ENCODE measurements around the gene NRAS. TPM values are rescaled to one million over a fixed set of nuclear protein-coding genes. Genes with fewer than 3 reads are reported as not detected.
A peak's percentile ranks its signal among the peaks of the same experiment; 100 is the strongest.

NRAS gene
- total RNA-seq, 3 donors from 2014 or later (not counting 1 experiment from before 2014, with no cell fraction given), result 41.1 to 45.7 (median 43.8) TPM

DNA sequence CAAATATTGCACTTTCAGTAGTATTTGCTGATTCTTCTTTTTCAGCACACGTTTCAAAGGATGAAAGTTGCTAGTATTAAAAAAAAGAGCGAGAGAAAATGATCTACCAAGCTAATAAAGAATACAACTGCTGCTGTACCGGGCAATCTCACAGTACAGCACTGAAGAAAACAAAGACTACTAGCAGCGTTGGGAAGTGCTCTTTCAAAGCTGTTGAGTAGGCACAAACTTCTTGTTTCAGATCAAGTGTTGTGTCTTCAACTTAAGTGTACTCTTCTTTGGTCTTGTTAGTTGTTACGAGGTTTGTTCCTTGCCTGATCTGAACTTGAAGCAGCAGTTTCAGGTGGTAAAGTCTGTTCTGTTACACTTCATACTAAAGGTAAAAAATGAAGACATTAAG, 33.3 kb upstream of the NRAS start:
- Mint-ChIP-seq H3K27ac (no peak overlapping the region), H3K9me3 (no peaks in the 10 kb centered on the region), H3K36me3 (peaks cover 7% of the 10 kb centered on the region), H3K4me3 (no peak overlapping the region), H3K4me1 (peaks cover 67 to 79% of the 10 kb centered on the region in 2 donors), H3K27me3 (ENCODE audit: low read depth in 2 of 2) (no peaks in the 10 kb centered on the region)
- intact Hi-C loops (cut with micrococcal nuclease), result no loop called here
- Histone ChIP-seq H3K9me3 (ENCODE audit: control insufficient read depth, insufficient read depth, low read length) (no peaks in the 10 kb centered on the region), H3K4me1 (ENCODE audit: control insufficient read depth, insufficient read depth, low read length) (peaks cover 15% of the 10 kb centered on the region), H3K4me3 (ENCODE audit: low read length) (no peak overlapping the region), H3K27me3 (ENCODE audit: control insufficient read depth, insufficient read depth, low read length) (no peaks in the 10 kb centered on the region), H3K36me3 (ENCODE audit: control insufficient read depth, insufficient read depth, low read length) (peaks cover 40% of the 10 kb centered on the region), H3K27ac (ENCODE audit: low read length) (no peak overlapping the region)
- 80% methylated on average over 2 of the region's 5 CpGs for WGBS (ENCODE audit: insufficient coverage)
- TF ChIP-seq, protein P1, sequence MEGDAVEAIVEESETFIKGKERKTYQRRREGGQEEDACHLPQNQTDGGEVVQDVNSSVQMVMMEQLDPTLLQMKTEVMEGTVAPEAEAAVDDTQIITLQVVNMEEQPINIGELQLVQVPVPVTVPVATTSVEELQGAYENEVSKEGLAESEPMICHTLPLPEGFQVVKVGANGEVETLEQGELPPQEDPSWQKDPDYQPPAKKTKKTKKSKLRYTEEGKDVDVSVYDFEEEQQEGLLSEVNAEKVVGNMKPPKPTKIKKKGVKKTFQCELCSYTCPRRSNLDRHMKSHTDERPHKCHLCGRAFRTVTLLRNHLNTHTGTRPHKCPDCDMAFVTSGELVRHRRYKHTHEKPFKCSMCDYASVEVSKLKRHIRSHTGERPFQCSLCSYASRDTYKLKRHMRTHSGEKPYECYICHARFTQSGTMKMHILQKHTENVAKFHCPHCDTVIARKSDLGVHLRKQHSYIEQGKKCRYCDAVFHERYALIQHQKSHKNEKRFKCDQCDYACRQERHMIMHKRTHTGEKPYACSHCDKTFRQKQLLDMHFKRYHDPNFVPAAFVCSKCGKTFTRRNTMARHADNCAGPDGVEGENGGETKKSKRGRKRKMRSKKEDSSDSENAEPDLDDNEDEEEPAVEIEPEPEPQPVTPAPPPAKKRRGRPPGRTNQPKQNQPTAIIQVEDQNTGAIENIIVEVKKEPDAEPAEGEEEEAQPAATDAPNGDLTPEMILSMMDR (IDR thresholded peaks at IDR 0.05), result no peak
- DNase-seq (no peak), ATAC-seq (no peak)

DNA sequence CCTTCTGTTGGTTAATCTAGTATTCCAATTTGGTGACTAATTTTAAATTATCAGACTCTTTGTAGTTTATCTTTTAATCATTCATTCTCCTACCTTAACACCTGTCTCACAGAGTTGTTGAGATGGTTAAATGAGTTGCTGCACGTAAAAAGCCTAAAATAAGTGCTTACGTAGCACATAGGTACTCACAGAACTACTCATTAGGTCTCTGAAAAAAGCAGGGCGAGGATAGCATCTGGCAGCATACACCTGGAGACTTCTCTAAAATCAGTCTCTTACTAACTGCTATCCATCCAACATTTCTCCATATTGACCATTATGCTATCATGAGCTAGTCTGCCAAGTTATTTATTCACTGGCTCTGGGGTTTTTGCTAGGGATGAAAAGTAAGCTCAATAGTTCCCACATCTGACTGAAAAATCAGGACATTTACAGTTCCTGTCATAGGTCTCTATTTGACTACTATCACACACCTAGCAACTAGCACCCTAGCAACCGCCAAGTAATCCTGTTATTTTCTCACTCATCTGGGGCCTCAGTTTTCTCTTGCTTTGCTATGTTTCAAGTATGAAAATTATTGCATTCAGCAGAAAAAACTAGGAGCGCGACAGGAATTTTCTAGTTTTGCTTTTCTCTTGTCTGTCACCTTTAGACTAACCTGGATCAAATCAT, 30.0 kb upstream of the NRAS start:
- no peaks in the 10 kb centered on the region for H3K27me3 ChIP-seq (ENCODE audit: control insufficient read depth, insufficient read depth, low read length)
- peaks cover 53% of the 10 kb centered on the region for H3K36me3 ChIP-seq (ENCODE audit: control insufficient read depth, insufficient read depth, low read length)
- H3K27ac Mint-ChIP-seq, result peak overlapping the region; percentile 10 to 45
- TF ChIP-seq, protein P1 (IDR thresholded peaks at IDR 0.05), result no peak
- H3K9me3 ChIP-seq (ENCODE audit: control insufficient read depth, insufficient read depth, low read length), result no peaks in the 10 kb centered on the region
- intact Hi-C loops (cut with micrococcal nuclease), result no loop called here
- peaks cover 8% of the 10 kb centered on the region for H3K36me3 Mint-ChIP-seq
- no peak overlapping the region for H3K4me3 Mint-ChIP-seq
- H3K4me3 ChIP-seq (ENCODE audit: low read length), result no peak overlapping the region
- DNase-seq (no peak), ATAC-seq (no peak)
- H3K4me1 Mint-ChIP-seq, result peaks cover 72 to 82% of the 10 kb centered on the region in 2 donors
- no peaks in the 10 kb centered on the region for H3K9me3 Mint-ChIP-seq
- no peaks in the 10 kb centered on the region for H3K27me3 Mint-ChIP-seq (ENCODE audit: low read depth in 2 of 2)
- WGBS (ENCODE audit: insufficient coverage), result 85% methylated on average over 6 of the region's 6 CpGs
- H3K27ac ChIP-seq (ENCODE audit: low read length), result no peak overlapping the region
- peaks cover 6% of the 10 kb centered on the region for H3K4me1 ChIP-seq (ENCODE audit: control insufficient read depth, insufficient read depth, low read length)

DNA sequence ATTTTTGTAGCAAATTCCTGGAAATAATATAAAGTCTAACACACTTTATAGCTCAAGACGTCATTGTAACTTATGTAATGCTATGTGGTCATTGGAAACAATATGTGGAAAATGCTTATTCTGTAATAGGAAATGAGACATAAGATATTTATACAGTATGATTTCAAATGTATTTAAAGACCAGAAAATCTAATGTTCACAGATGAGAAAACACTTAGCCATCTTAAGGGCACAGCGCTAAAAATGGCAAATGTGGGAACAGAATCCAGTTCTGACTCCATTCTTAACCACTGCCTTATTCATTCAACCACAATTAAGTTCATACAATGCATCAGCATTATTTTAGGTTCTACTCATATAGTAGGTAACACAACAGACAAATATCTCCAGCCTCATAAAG, 28.7 kb upstream of the NRAS start:
- Mint-ChIP-seq H3K36me3 (peaks cover 14% of the 10 kb centered on the region), H3K27me3 (ENCODE audit: low read depth in 2 of 2) (no peaks in the 10 kb centered on the region), H3K9me3 (no peaks in the 10 kb centered on the region), H3K4me1 (peaks cover 65 to 76% of the 10 kb centered on the region in 2 donors), H3K27ac (no peak overlapping the region), H3K4me3 (no peak overlapping the region)
- no peak for DNase-seq
- no peak for ATAC-seq
- whole genome bisulfite sequencing (ENCODE audit: insufficient coverage), result 85% methylated on average over 1 of the region's 2 CpGs
- TF ChIP-seq, protein P1 (IDR thresholded peaks at IDR 0.05), result no peak
- Histone ChIP-seq H3K27ac (ENCODE audit: low read length) (no peak overlapping the region), H3K9me3 (ENCODE audit: control insufficient read depth, insufficient read depth, low read length) (no peaks in the 10 kb centered on the region), H3K27me3 (ENCODE audit: control insufficient read depth, insufficient read depth, low read length) (no peaks in the 10 kb centered on the region), H3K36me3 (ENCODE audit: control insufficient read depth, insufficient read depth, low read length) (peaks cover 60% of the 10 kb centered on the region), H3K4me1 (ENCODE audit: control insufficient read depth, insufficient read depth, low read length) (peaks cover 4% of the 10 kb centered on the region), H3K4me3 (ENCODE audit: low read length) (no peak overlapping the region)
- intact Hi-C loops (cut with micrococcal nuclease), result no loop called here
